H9 (cell line): ENCODE data around the gene NGDN. TPM values are rescaled to one million over a fixed set of nuclear protein-coding genes. Genes with fewer than 3 reads are reported as not detected.

Experiments
- DNase-seq: peaks from one replicate; pipeline ENCODE4 v3.0.0-alpha.2; 2017
- H2AFZ ChIP-seq: one replicate; pipeline ENCODE4 v1.6.1; 2013; ENCODE audit warnings: mild to moderate bottlenecking, low read length, control low read depth, moderate library complexity
- H2AK5ac ChIP-seq: 2 replicates; pipeline ENCODE4 v1.6.1; 2013; ENCODE audit warnings: low read length, control low read depth, mixed read lengths; ENCODE audit not compliant: insufficient read length
- H2BK120ac ChIP-seq: one replicate; pipeline ENCODE4 v1.6.1; 2013; ENCODE audit warnings: low read depth, mild to moderate bottlenecking, low read length, control low read depth, inconsistent platforms; ENCODE audit not compliant: poor library complexity, severe bottlenecking
- H2BK12ac ChIP-seq: 2 replicates; pipeline ENCODE4 v1.6.1; 2013; ENCODE audit warnings: low read length, control low read depth, mixed read lengths, low read depth; ENCODE audit not compliant: insufficient read length
- H2BK15ac ChIP-seq: 2 replicates; pipeline ENCODE4 v1.6.1; 2013; ENCODE audit warnings: low read depth, low read length, control low read depth
- H2BK20ac ChIP-seq: one replicate; pipeline ENCODE4 v1.6.1; 2013; ENCODE audit warnings: low read depth, mild to moderate bottlenecking, low read length, control low read depth, inconsistent platforms; ENCODE audit not compliant: poor library complexity, severe bottlenecking
- H2BK5ac ChIP-seq: 2 replicates; pipeline ENCODE4 v1.6.1; 2013; ENCODE audit warnings: low read length, control low read depth, mixed read lengths; ENCODE audit not compliant: insufficient read length
- H3K14ac ChIP-seq: 2 replicates; pipeline ENCODE4 v1.6.1; 2013; ENCODE audit warnings: low read length, control low read depth; ENCODE audit not compliant: insufficient read depth
- H3K18ac ChIP-seq: 2 replicates; pipeline ENCODE4 v1.6.1; 2013; ENCODE audit warnings: low read depth, mild to moderate bottlenecking, mixed read lengths, low read length, control low read depth; ENCODE audit not compliant: insufficient read length
- H3K23ac ChIP-seq: 2 replicates; pipeline ENCODE4 v1.6.1; 2013; ENCODE audit warnings: low read length, control low read depth, mixed read lengths, low read depth; ENCODE audit not compliant: insufficient read length
- H3K23me2 ChIP-seq: 2 replicates; pipeline ENCODE4 v1.6.1; 2013; ENCODE audit warnings: low read depth, mild to moderate bottlenecking, mixed read lengths, low read length, control low read depth; ENCODE audit not compliant: insufficient read length, poor library complexity, severe bottlenecking
- H3K27ac ChIP-seq: 2 replicates; pipeline ENCODE4 v1.5.1; 2013; ENCODE audit warnings: low read length, control low read depth, mixed read lengths, low read depth; ENCODE audit not compliant: insufficient read length
- H3K27me3 ChIP-seq: 2 replicates; pipeline ENCODE4 v1.6.1; 2013; ENCODE audit warnings: low read length, control low read depth, inconsistent platforms; ENCODE audit not compliant: insufficient read depth
- H3K4ac ChIP-seq: 2 replicates; pipeline ENCODE4 v1.6.1; 2013; ENCODE audit warnings: low read depth, mild to moderate bottlenecking, control low read depth, inconsistent platforms, low read length, moderate library complexity
- H3K4me1 ChIP-seq: 2 replicates; pipeline ENCODE4 v1.6.1; 2013; ENCODE audit warnings: low read length, control low read depth, inconsistent platforms; ENCODE audit not compliant: insufficient read depth
- H3K4me2 ChIP-seq: 2 replicates; pipeline ENCODE4 v1.6.1; 2013; ENCODE audit warnings: low read length, control low read depth, mixed read lengths; ENCODE audit not compliant: insufficient read length, insufficient read depth
- H3K56ac ChIP-seq: 2 replicates; pipeline ENCODE4 v1.6.1; 2013; ENCODE audit warnings: low read depth, mild to moderate bottlenecking, mixed read lengths, low read length, control low read depth; ENCODE audit not compliant: insufficient read length
- H3K79me1 ChIP-seq: 2 replicates; pipeline ENCODE4 v1.6.1; 2013; ENCODE audit warnings: low read depth, mild to moderate bottlenecking, moderate library complexity, low read length, control low read depth, inconsistent platforms; ENCODE audit not compliant: insufficient read depth, poor library complexity, severe bottlenecking
- H3K79me2 ChIP-seq: 2 replicates; pipeline ENCODE4 v1.6.1; 2013; ENCODE audit warnings: low read length, control low read depth, inconsistent platforms; ENCODE audit not compliant: insufficient read depth
- H3K9ac ChIP-seq: 2 replicates; pipeline ENCODE4 v1.6.1; 2013; ENCODE audit warnings: low read length, control low read depth, mixed read lengths; ENCODE audit not compliant: insufficient read length; ENCODE audit errors: extremely low read depth
- H3K9me3 ChIP-seq: one replicate; pipeline ENCODE4 v1.6.1; 2013; ENCODE audit warnings: low read depth, low read length, inconsistent platforms; ENCODE audit not compliant: control insufficient read depth
- H3T11ph ChIP-seq: one replicate; pipeline ENCODE4 v1.6.1; 2013; ENCODE audit warnings: mild to moderate bottlenecking, low read length, control low read depth, inconsistent platforms
- H4K20me1 ChIP-seq: one replicate; pipeline ENCODE4 v1.6.1; 2013; ENCODE audit not compliant: control insufficient read depth, insufficient read length, insufficient read depth
- H4K5ac ChIP-seq: 2 replicates; pipeline ENCODE4 v1.6.1; 2013; ENCODE audit warnings: low read depth, mild to moderate bottlenecking, mixed read lengths, low read length, control low read depth; ENCODE audit not compliant: insufficient read length
- H4K8ac ChIP-seq: replicated peaks from 2 replicates; pipeline ENCODE4 v1.6.1; 2013; ENCODE audit warnings: low read length, control low read depth, mixed read lengths, low read depth; ENCODE audit not compliant: insufficient read length
- H4K91ac ChIP-seq: 2 replicates; pipeline ENCODE4 v1.6.1; 2013; ENCODE audit warnings: low read depth, mild to moderate bottlenecking, moderate library complexity, mixed read lengths, low read length, control low read depth; ENCODE audit not compliant: insufficient read length
- H3K27ac Mint-ChIP-seq, 3 experiments: 2 replicates in 2 of 3; 3 replicates in 1 of 3; pipeline ENCODE4 v1.8.0; 2020 to 2021; ENCODE audit warnings: mixed read lengths in 3 of 3, mild to moderate bottlenecking in 1 of 3, moderate library complexity in 1 of 3
- H3K27me3 Mint-ChIP-seq: 2 replicates; pipeline ENCODE4 v1.8.0; 2021; ENCODE audit warnings: low read depth, mild to moderate bottlenecking, moderate library complexity, mixed read lengths
- H3K36me3 Mint-ChIP-seq, 3 experiments: 2 replicates in 2 of 3; 3 replicates in 1 of 3; pipeline ENCODE4 v1.8.0; 2020 to 2021; ENCODE audit warnings: low read depth in 3 of 3, mixed read lengths in 3 of 3; ENCODE audit not compliant: insufficient read depth in 1 of 3
- H3K4me1 Mint-ChIP-seq, 2 experiments: 2 replicates each; pipeline ENCODE4 v1.8.0; 2020; ENCODE audit warnings: mixed read lengths in 2 of 2
- H3K4me3 Mint-ChIP-seq, 2 experiments: 2 replicates in 1 of 2; 3 replicates in 1 of 2; pipeline ENCODE4 v1.8.0; 2020 to 2021; ENCODE audit warnings: mild to moderate bottlenecking in 2 of 2, mixed read lengths in 2 of 2, moderate library complexity in 1 of 2
- H3K9me3 Mint-ChIP-seq, 2 experiments: 2 replicates in 1 of 2; 3 replicates in 1 of 2; pipeline ENCODE4 v1.8.0; 2020; ENCODE audit warnings: mild to moderate bottlenecking in 2 of 2, mixed read lengths in 2 of 2, moderate library complexity in 1 of 2
- CTCF ChIP-seq: fragments of 200-600 bp; sonication (generic); conservative IDR thresholded peaks from 3 replicates; pipeline ENCODE4 v1.8.0; 2021; ENCODE audit warnings: antibody characterized with exemption, mild to moderate bottlenecking
- WGBS: extraction: QIAGEN DNeasy Blood & Tissue Kit; methylation state at CpG from one replicate; pipeline ENCODE4 v1.1.7; 2013; ENCODE audit warnings: missing lambda C conversion rate, low lambda C conversion rate, mixed read lengths; ENCODE audit not compliant: insufficient read length; ENCODE audit errors: extremely low coverage; 5-methylcytosine and 5-hydroxymethylcytosine counted together
- total RNA-seq: library from RNA; stranded (reverse); gene quantifications from 2 replicates; pipeline ENCODE4 v1.2.1, GENCODE V29; 2021

NGDN gene
- total RNA-seq, 1 experiment from 2014 or later, result 53.1 TPM

- DNase-seq, result peak; percentile 75
- no peaks in the 10 kb centered on the region for H3K23me2 ChIP-seq
- H3K4me3 Mint-ChIP-seq, result peak overlapping the region in 1 of 2 experiments; percentile 8; a peak in 2 of 5 replicates
Measured at GRCh38 chr14:23494223-23494622, 24.7 kb downstream of the NGDN start.

More at GRCh38 chr14:23494223-23494622, 24.7 kb downstream of the NGDN start:
- H2AFZ ChIP-seq, result no peak overlapping the region
- TF ChIP-seq CTCF, result no peak
- H4K8ac ChIP-seq, result no peak overlapping the region
- no peak overlapping the region for H3K4me2 ChIP-seq
- H2BK20ac ChIP-seq, result no peak overlapping the region
- no peak overlapping the region for H3K9ac ChIP-seq
- H3K23ac ChIP-seq, result no peak overlapping the region
- peaks cover 23 to 33% of the 10 kb centered on the region in 2 experiments for H3K4me1 Mint-ChIP-seq
- no peak overlapping the region for H3K56ac ChIP-seq
- no peaks in the 10 kb centered on the region for H3K79me1 ChIP-seq
- no peak overlapping the region for H2BK12ac ChIP-seq
- peak overlapping the region; percentile 1 for H3K18ac ChIP-seq
- H4K91ac ChIP-seq, result no peak overlapping the region
- H3K27ac ChIP-seq, result no peak overlapping the region
- no peak overlapping the region for H3T11ph ChIP-seq
- H3K9me3 Mint-ChIP-seq, result no peaks in the 10 kb centered on the region
- H4K5ac ChIP-seq, result no peak overlapping the region
- no CpG with 5 or more reads among the region's 2 CpGs for WGBS
- no peaks in the 10 kb centered on the region for H3K36me3 Mint-ChIP-seq
- no peak overlapping the region for H3K4ac ChIP-seq
- peak overlapping the region; percentile 63 to 99 (median 92) for H3K27ac Mint-ChIP-seq
- H3K27me3 Mint-ChIP-seq, result no peaks in the 10 kb centered on the region
- no peak overlapping the region for H2BK120ac ChIP-seq
- no peaks in the 10 kb centered on the region for H3K27me3 ChIP-seq
- no peak overlapping the region for H3K14ac ChIP-seq
- H3K4me1 ChIP-seq, result peaks cover 7% of the 10 kb centered on the region; the same call in 1 of the 2 replicates
- H2BK5ac ChIP-seq, result no peak overlapping the region
- H3K9me3 ChIP-seq, result no peaks in the 10 kb centered on the region
- H2BK15ac ChIP-seq, result no peak overlapping the region
- no peak overlapping the region for H2AK5ac ChIP-seq
- no peaks in the 10 kb centered on the region for H4K20me1 ChIP-seq
- H3K79me2 ChIP-seq, result no peaks in the 10 kb centered on the region
